Left lung (tissue), 10 donors: ENCODE results near the gene METTL16. TPM values are rescaled to one million over a fixed set of nuclear protein-coding genes. Genes with fewer than 3 reads are reported as not detected.
A peak's percentile ranks its signal among the peaks of the same experiment; 100 is the strongest.

Experiments
- ATAC-seq: fragments of 200-7000 bp; cut with Tn5 transposase; one replicate; pipeline ENCODE4 v1.9.1; 2020; ENCODE audit warnings: moderate library complexity
- DNase-seq, 4 donors: peaks; one replicate each; pipeline ENCODE4 v3.0.0-alpha.2; 2013 to 2020
- H3K27ac ChIP-seq, 2 donors: fragments of 200-600 bp; sonication (generic) in 1 of 2; one replicate each; pipeline versions ENCODE4 v1.5.0 to v1.8.0; 2020 to 2021
- H3K27me3 ChIP-seq, 2 donors: fragments of 200-600 bp; sonication (generic) in 1 of 2; one replicate each; pipeline versions ENCODE4 v1.5.0 to v1.8.0; 2020 to 2021
- H3K36me3 ChIP-seq, 2 donors: fragments of 200-600 bp; sonication (generic) in 1 of 2; one replicate each; pipeline versions ENCODE4 v1.5.0 to v1.8.0; 2020 to 2021
- H3K4me1 ChIP-seq, 2 donors: fragments of 200-600 bp; one replicate each; pipeline ENCODE4 v1.8.0; 2021
- H3K4me3 ChIP-seq, 2 donors: fragments of 200-600 bp; sonication (generic) in 1 of 2; one replicate each; pipeline versions ENCODE4 v1.5.0 to v1.8.0; 2020 to 2021; ENCODE audit warnings: mild to moderate bottlenecking in 1 of 2
- H3K9me3 ChIP-seq, 2 donors: fragments of 200-600 bp; sonication (generic) in 1 of 2; one replicate each; pipeline versions ENCODE4 v1.5.0 to v1.8.0; 2020 to 2021
- intact Hi-C, 2 donors: fragments of 100-400 bp; cut with DNase I; formaldehyde crosslinking; loops; one replicate each; pipeline versions ENCODE4 v1.11.2 to v1.14.2; 2022
- polyA plus RNA-seq, 6 donors: library from polyadenylated mRNA; unstranded; fragments of 120-200 nt; gene quantifications; one replicate each; pipeline ENCODE4 v1.2.1, GENCODE V29; 2013; ENCODE audit not compliant: insufficient read length in 6 of 6
- total RNA-seq, 2 donors: library from RNA; stranded (reverse); fragmentation: NEBNext Ultra II Directional; extraction: Animal tissue kit (Norgen Biotek cat#: 25700); gene quantifications; one replicate each; pipeline ENCODE4 v1.2.1, GENCODE V29; 2021
- TF ChIP-seq, protein P1 (sequence below), 2 donors: fragments of 200-600 bp; sonication (generic) in 1 of 2; IDR thresholded peaks; one replicate each; pipeline versions ENCODE4 v1.5.0 to v1.8.0; 2021; ENCODE audit warnings: antibody characterized with exemption in 2 of 2
- donor health status: DM: no; HTN: yes; CAD: no.
- donor health status: DM: no; HTN: no; CAD: no.

The METTL16 gene
- total and polyA plus RNA-seq, 8 donors = 25.1 to 51.8 (median 38.7) TPM

DNA sequence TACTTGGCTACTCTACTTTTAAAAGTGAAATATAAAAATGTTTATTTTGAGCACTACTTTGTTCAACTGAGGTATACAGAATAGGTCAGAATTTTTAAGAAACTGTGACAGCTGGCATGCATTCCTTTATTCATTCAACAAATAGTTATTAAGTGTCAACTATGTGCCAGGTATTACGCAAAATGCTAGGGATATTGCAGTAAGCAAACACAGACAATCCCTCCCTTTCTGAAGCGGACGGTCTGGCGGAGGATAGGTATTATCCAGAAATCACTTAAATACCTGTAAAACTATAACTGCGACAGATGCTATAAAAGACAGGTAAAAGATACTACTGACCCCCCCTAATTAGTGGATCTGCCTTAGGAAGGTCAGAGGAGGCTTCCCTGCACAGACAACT is 26.1 kb downstream of the METTL16 start:
- intact Hi-C loops = no loop called here
- TF ChIP-seq, protein P1, sequence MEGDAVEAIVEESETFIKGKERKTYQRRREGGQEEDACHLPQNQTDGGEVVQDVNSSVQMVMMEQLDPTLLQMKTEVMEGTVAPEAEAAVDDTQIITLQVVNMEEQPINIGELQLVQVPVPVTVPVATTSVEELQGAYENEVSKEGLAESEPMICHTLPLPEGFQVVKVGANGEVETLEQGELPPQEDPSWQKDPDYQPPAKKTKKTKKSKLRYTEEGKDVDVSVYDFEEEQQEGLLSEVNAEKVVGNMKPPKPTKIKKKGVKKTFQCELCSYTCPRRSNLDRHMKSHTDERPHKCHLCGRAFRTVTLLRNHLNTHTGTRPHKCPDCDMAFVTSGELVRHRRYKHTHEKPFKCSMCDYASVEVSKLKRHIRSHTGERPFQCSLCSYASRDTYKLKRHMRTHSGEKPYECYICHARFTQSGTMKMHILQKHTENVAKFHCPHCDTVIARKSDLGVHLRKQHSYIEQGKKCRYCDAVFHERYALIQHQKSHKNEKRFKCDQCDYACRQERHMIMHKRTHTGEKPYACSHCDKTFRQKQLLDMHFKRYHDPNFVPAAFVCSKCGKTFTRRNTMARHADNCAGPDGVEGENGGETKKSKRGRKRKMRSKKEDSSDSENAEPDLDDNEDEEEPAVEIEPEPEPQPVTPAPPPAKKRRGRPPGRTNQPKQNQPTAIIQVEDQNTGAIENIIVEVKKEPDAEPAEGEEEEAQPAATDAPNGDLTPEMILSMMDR (IDR thresholded peaks at IDR 0.05) = no peak
- DNase-seq = no peak
- peaks cover 17 to 46% of the 10 kb centered on the region in 2 donors for H3K4me1 ChIP-seq
- no peaks in the 10 kb centered on the region for H3K27me3 ChIP-seq
- H3K36me3 ChIP-seq = no peaks in the 10 kb centered on the region
- no peaks in the 10 kb centered on the region for H3K9me3 ChIP-seq
- peak overlapping the region in 1 of 2 donors; percentile 1 for H3K4me3 ChIP-seq
- H3K27ac ChIP-seq = peak overlapping the region in 1 of 2 donors; percentile 49
- peak; percentile 78 for ATAC-seq

DNA sequence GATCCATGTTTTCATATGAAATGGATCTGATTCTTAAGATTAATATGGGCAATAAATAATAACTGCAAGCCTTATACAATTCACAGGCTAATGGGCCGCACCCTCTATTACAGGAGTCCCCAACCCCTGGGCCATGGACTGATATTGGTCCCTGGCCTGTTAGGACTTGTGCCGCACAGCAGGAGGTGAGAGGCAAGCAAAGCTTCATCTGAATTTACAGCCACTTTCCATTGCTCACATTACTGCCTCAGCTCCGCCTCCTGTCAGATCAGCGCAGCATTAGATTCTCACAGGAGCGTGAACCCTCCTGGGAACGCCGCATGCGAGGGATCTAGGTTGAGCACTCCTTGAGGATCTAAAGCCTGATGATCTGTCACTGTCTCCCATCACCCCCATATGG is 26.8 kb downstream of the METTL16 start:
- intact Hi-C loops = no loop called here
- Histone ChIP-seq H3K4me3 (no peak overlapping the region), H3K36me3 (no peaks in the 10 kb centered on the region), H3K27me3 (no peaks in the 10 kb centered on the region), H3K9me3 (no peaks in the 10 kb centered on the region), H3K27ac (no peak overlapping the region), H3K4me1 (peaks cover 17 to 43% of the 10 kb centered on the region in 2 donors)
- TF ChIP-seq, protein P1 (IDR thresholded peaks at IDR 0.05) = no peak
- ATAC-seq = peak; percentile 36
- DNase-seq = no peak

DNA sequence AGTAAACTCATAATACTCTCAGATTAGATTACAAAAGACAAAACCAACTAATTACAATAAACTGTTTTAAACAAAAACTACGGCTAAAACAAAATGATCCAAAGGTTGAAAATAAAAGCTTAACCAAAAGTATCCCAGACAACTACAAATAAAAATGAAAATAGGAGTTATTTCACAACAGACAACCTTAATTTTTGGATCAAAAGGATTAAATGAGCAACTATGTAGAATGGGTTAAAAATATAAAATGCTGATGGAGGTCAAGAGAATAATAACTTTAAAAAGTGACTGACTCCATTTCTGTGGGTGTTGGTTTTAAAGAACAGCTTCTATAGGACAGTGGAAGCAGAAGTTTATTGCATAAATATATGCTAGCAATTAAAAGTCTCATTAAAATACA is 28.6 kb downstream of the METTL16 start:
- no peak overlapping the region for H3K4me3 ChIP-seq
- ATAC-seq (no peak), DNase-seq (no peak)
- no peaks in the 10 kb centered on the region for H3K27me3 ChIP-seq
- H3K27ac ChIP-seq = no peak overlapping the region
- no peaks in the 10 kb centered on the region for H3K36me3 ChIP-seq
- intact Hi-C loops = no loop called here
- TF ChIP-seq, protein P1 (IDR thresholded peaks at IDR 0.05) = no peak
- H3K9me3 ChIP-seq = no peaks in the 10 kb centered on the region
- H3K4me1 ChIP-seq = peaks cover 17 to 43% of the 10 kb centered on the region in 2 donors

DNA sequence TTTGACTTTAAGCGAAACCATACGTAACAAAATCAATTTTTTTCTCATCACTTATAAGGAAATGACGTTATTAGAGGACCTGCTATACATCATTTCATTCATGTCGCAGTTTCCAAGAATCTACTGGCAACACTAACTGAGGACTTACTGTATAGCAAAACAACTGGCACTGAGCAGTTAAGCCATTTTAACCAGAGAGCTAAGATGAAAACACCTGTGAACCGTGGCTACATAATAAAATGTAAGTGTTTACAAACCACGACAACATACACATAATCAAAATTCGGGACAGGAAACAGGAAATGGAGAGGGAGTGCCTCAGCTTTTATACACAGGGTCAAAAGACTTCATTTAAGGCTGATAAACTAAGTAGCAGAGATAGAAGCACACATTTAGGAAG is 29.5 kb downstream of the METTL16 start:
- ATAC-seq (no peak), DNase-seq (no peak)
- no peaks in the 10 kb centered on the region for H3K9me3 ChIP-seq
- H3K4me1 ChIP-seq = peaks cover 14 to 41% of the 10 kb centered on the region in 2 donors
- no peaks in the 10 kb centered on the region for H3K27me3 ChIP-seq
- H3K36me3 ChIP-seq = peaks cover 0 to 4% of the 10 kb centered on the region in 2 donors
- TF ChIP-seq, protein P1 (IDR thresholded peaks at IDR 0.05) = no peak
- H3K4me3 ChIP-seq = no peak overlapping the region
- intact Hi-C loops = no loop called here
- no peak overlapping the region for H3K27ac ChIP-seq

DNA sequence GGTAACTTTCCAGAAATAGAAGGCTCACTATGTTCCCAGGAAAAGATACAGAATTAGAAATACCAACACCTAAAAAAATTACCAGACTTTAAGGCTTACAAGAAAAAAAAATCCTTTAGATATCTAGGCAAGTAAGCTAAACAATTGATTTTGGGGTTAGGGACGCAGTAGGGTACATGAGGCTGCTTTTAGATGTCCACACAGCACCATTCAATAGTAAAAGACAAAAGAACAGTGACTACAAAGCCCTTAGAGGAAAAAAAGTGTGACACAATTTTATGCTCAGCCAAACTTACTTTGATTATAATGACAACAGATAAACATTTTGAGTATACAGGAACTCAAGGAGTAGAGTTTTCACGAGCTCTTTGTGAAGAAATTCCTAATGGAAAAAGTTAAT is 29.9 kb downstream of the METTL16 start:
- TF ChIP-seq, protein P1 (IDR thresholded peaks at IDR 0.05) = no peak
- peaks cover 14 to 36% of the 10 kb centered on the region in 2 donors for H3K4me1 ChIP-seq
- DNase-seq (no peak), ATAC-seq (no peak)
- H3K9me3 ChIP-seq = no peaks in the 10 kb centered on the region
- H3K27me3 ChIP-seq = no peaks in the 10 kb centered on the region
- intact Hi-C loops = no loop called here
- H3K4me3 ChIP-seq = no peak overlapping the region
- H3K36me3 ChIP-seq = peaks cover 0 to 9% of the 10 kb centered on the region in 2 donors
- no peak overlapping the region for H3K27ac ChIP-seq
